Heart left ventricle (tissue), 16 donors: ENCODE results near the gene SLC9A9. TPM values are rescaled to one million over a fixed set of nuclear protein-coding genes. Genes with fewer than 3 reads are reported as not detected.
A peak's percentile ranks its signal among the peaks of the same experiment; 100 is the strongest.

Source experiments
- ATAC-seq, 4 donors: fragments of 200-7000 bp; cut with Tn5 transposase; one replicate each; pipeline ENCODE4 v1.9.1; 2020 to 2022; ENCODE audit warnings: moderate library complexity in 4 of 4, mild to moderate bottlenecking in 3 of 4, moderate number of reproducible peaks in 1 of 4
- DNase-seq, 5 donors: peaks; one replicate each; pipeline ENCODE4 v3.0.0-alpha.2; 2020
- H3K27ac ChIP-seq, 12 donors: fragments of 200-600 bp; sonication (generic) in 4 of 12; one replicate each; pipeline versions ENCODE4 v1.5.0 to v1.8.0; 2016 to 2022; ENCODE audit warnings: mild to moderate bottlenecking in 2 of 12
- H3K27me3 ChIP-seq, 9 donors: fragments of 200-600 bp; sonication (generic) in 2 of 9; one replicate each; pipeline versions ENCODE4 v1.5.1 to v1.8.0; 2016 to 2022; ENCODE audit warnings: mild to moderate bottlenecking in 3 of 9
- H3K36me3 ChIP-seq, 9 donors: fragments of 200-600 bp; sonication (generic) in 2 of 9; one replicate each; pipeline versions ENCODE4 v1.5.0 to v1.8.0; 2018 to 2022; ENCODE audit warnings: mild to moderate bottlenecking in 2 of 9
- H3K4me1 ChIP-seq, 12 donors: fragments of 200-600 bp; sonication (generic) in 4 of 12; one replicate each; pipeline versions ENCODE4 v1.5.0 to v1.8.0; 2016 to 2022; ENCODE audit warnings: mild to moderate bottlenecking in 3 of 12
- H3K4me3 ChIP-seq, 12 donors: fragments of 200-600 bp; sonication (generic) in 4 of 12; one replicate each; pipeline versions ENCODE4 v1.5.0 to v1.8.0; 2017 to 2022; ENCODE audit warnings: mild to moderate bottlenecking in 9 of 12, moderate library complexity in 4 of 12
- H3K9me3 ChIP-seq, 12 donors: fragments of 200-600 bp; sonication (generic) in 4 of 12; one replicate each; pipeline versions ENCODE4 v1.5.0 to v1.8.0; 2016 to 2022; ENCODE audit warnings: mild to moderate bottlenecking in 1 of 12
- CTCF ChIP-seq, 12 donors: fragments of 200-600 bp; sonication (generic) in 4 of 12; IDR thresholded peaks; one replicate each; pipeline versions ENCODE4 v1.5.0 to v1.8.0; 2018 to 2022; ENCODE audit warnings: antibody characterized with exemption in 12 of 12, mild to moderate bottlenecking in 5 of 12
- POLR2A ChIP-seq, 2 donors: fragments of 450-650 bp; IDR thresholded peaks; one replicate each; pipeline ENCODE4 v1.6.1; 2017; ENCODE audit warnings: antibody characterized with exemption in 2 of 2, mild to moderate bottlenecking in 2 of 2, moderate library complexity in 2 of 2
- WGBS, 4 donors: extraction: QIAGEN DNeasy Blood & Tissue Kit in 2 of 4; methylation state at CpG; one replicate each; pipeline versions ENCODE4 v1.1.5 to v1.1.7; 2013 to 2018; 5-methylcytosine and 5-hydroxymethylcytosine counted together
- intact Hi-C, 10 donors: fragments of 100-400 bp; cut with DNase I; formaldehyde crosslinking; loops; one replicate each; pipeline versions ENCODE4 v1.11.1 to v1.14.2; 2022
- polyA plus RNA-seq, 2 donors: library from polyadenylated mRNA; stranded (reverse); fragments of 200-250 nt; gene quantifications; one replicate each; pipeline ENCODE4 v1.2.3, GENCODE V29; 2013
- total RNA-seq, 9 donors: library from RNA; depleted of rRNA in 2 of 9; stranded (reverse); fragments of >200 nt in 2 of 9; fragmentation: NEBNext Ultra II Directional in 3 of 9; extraction: Animal tissue kit (Norgen Biotek cat#: 25700) in 3 of 9; gene quantifications; one replicate each; pipeline versions ENCODE4 v1.1.0 to v1.2.4, GENCODE V29; 2016 to 2023
- donor health status: ischemic (EF 13 %, LVEDD 7.1; RV severe dilation, severe dysfunction).
- donor health status: healthy with polysubstance abuse.
- donor health status: DM: no; HTN: yes; CAD: no.
- donor health status: DM: no; HTN: no; CAD: no.
- donor health status: ischemic (EF 25% LVEDD 6.9; RV normal size, moderate dysfunction).
- donor health status: ischemic (EF 25% LVEDD 5.7; RV mildly dilated, moderate dysfunction).
- donor health status: healthy.
- donor health status: DM: yes; HTN: yes; CAD: no.
- donor health status: ischemic (EF 35%, LVEDD 5.7; RV mildly dilated, moderate dysfunction).
- donor health status: nonischemic (EF 11% LVEDD 7.7; RV severe dilation, severe dysfunction).
- donor health status: DM: yes; HTN: yes; CAD: no.
- donor health status: PGD.
- donor health status: ischemic (EF 29% LVEDD 5.4; RV normal size, mild dysfunction).
- donor health status: nonischemic (EF 23%, LVEDD 6.1; RV moderate dilation, normal function).

Gene SLC9A9
- total and polyA plus RNA-seq, 11 donors, result 0.76 to 17.5 (median 3.3) TPM

- DNase-seq (no peak), ATAC-seq (peak in 1 of 4 donors; percentile 50)
- H3K4me3 ChIP-seq, result no peak overlapping the region
- H3K36me3 ChIP-seq, result no peaks in the 10 kb centered on the region
- H3K4me1 ChIP-seq, result peaks cover 0 to 12% (median 0%) of the 10 kb centered on the region in 12 donors
- H3K27ac ChIP-seq, result no peak overlapping the region
- TF ChIP-seq POLR2A (IDR thresholded peaks at IDR 0.05) (no peak), CTCF (IDR thresholded peaks at IDR 0.05) (no peak)
- intact Hi-C loops, result no loop called here
- H3K27me3 ChIP-seq, result no peaks in the 10 kb centered on the region
- no peaks in the 10 kb centered on the region for H3K9me3 ChIP-seq
- WGBS, 4 donors, result 60 to 67% (median 63%) methylated on average over 3 of the region's 3 CpGs
Observed at GRCh38 chr3:143727391-143727790, 120.9 kb downstream of the SLC9A9 start.

- WGBS, 4 donors, result 38 to 61% (median 50%) methylated on average over 1 of the region's 1 CpG
- peak in 1 of 4 donors; percentile 26 for ATAC-seq
- intact Hi-C loops, result no loop called here
- no peak for DNase-seq
- H3K27ac ChIP-seq, result no peak overlapping the region
- H3K4me3 ChIP-seq, result no peak overlapping the region
- H3K4me1 ChIP-seq, result peaks cover 0 to 12% (median 0%) of the 10 kb centered on the region in 12 donors
- TF ChIP-seq POLR2A (IDR thresholded peaks at IDR 0.05) (no peak), CTCF (IDR thresholded peaks at IDR 0.05) (no peak)
- no peaks in the 10 kb centered on the region for H3K9me3 ChIP-seq
- no peaks in the 10 kb centered on the region for H3K36me3 ChIP-seq
- no peaks in the 10 kb centered on the region for H3K27me3 ChIP-seq
Observed at GRCh38 chr3:143726727-143727126, 121.5 kb downstream of the SLC9A9 start.

- Histone ChIP-seq H3K9me3 (no peaks in the 10 kb centered on the region), H3K36me3 (no peaks in the 10 kb centered on the region), H3K27me3 (no peaks in the 10 kb centered on the region), H3K4me1 (no peaks in the 10 kb centered on the region), H3K27ac (no peak overlapping the region), H3K4me3 (no peak overlapping the region)
- TF ChIP-seq POLR2A (IDR thresholded peaks at IDR 0.05), result no peak
- no peak for TF ChIP-seq CTCF (IDR thresholded peaks at IDR 0.05)
- intact Hi-C loops, result no loop called here
- DNase-seq (no peak), ATAC-seq (no peak)
- whole genome bisulfite sequencing, 4 donors, result 91 to 94% (median 92%) methylated on average over 2 of the region's 2 CpGs
Observed at GRCh38 chr3:143720381-143720780, 127.9 kb downstream of the SLC9A9 start.

- intact Hi-C loops, result no loop called here
- ATAC-seq, result no peak
- no peak overlapping the region for H3K4me3 ChIP-seq
Observed at GRCh38 chr3:143718463-143718862, 129.8 kb downstream of the SLC9A9 start.

More at GRCh38 chr3:143718463-143718862, 129.8 kb downstream of the SLC9A9 start:
- H3K27me3 ChIP-seq, result no peaks in the 10 kb centered on the region
- no peak for TF ChIP-seq POLR2A (IDR thresholded peaks at IDR 0.05)
- no peak for TF ChIP-seq CTCF (IDR thresholded peaks at IDR 0.05)
- no peaks in the 10 kb centered on the region for H3K36me3 ChIP-seq
- 76 to 80% (median 76%) methylated on average over 7 of the region's 7 CpGs for WGBS, 4 donors
- no peaks in the 10 kb centered on the region for H3K9me3 ChIP-seq
- no peak overlapping the region for H3K27ac ChIP-seq
- DNase-seq, result no peak
- no peaks in the 10 kb centered on the region for H3K4me1 ChIP-seq
